Measurements from ENCODE around the gene ADAM12. TPM values are rescaled to one million over a fixed set of nuclear protein-coding genes. Genes with fewer than 3 reads are reported as not detected.

The ADAM12 gene
- total and polyA plus RNA-seq, 2 experiments from 2014 or later, result 0.13 to 0.87 TPM

- no peak for TF ChIP-seq ETS1 (IDR thresholded peaks at IDR 0.05)
- no peak for TF ChIP-seq ZNF114 (CRISPR knock-in tag; IDR thresholded peaks at IDR 0.05)
- no peak for TF ChIP-seq JUNB (IDR thresholded peaks at IDR 0.05; ENCODE audit: unreplicated experiment)
- TF ChIP-seq, protein P1, sequence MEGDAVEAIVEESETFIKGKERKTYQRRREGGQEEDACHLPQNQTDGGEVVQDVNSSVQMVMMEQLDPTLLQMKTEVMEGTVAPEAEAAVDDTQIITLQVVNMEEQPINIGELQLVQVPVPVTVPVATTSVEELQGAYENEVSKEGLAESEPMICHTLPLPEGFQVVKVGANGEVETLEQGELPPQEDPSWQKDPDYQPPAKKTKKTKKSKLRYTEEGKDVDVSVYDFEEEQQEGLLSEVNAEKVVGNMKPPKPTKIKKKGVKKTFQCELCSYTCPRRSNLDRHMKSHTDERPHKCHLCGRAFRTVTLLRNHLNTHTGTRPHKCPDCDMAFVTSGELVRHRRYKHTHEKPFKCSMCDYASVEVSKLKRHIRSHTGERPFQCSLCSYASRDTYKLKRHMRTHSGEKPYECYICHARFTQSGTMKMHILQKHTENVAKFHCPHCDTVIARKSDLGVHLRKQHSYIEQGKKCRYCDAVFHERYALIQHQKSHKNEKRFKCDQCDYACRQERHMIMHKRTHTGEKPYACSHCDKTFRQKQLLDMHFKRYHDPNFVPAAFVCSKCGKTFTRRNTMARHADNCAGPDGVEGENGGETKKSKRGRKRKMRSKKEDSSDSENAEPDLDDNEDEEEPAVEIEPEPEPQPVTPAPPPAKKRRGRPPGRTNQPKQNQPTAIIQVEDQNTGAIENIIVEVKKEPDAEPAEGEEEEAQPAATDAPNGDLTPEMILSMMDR (conservative IDR thresholded peaks at IDR 0.05; ENCODE audit: low read depth in 2 of 2), result no peak
- no peak for TF ChIP-seq EZH2 (IDR thresholded peaks at IDR 0.05; ENCODE audit: low read depth, unreplicated experiment)
- TF ChIP-seq STAT1 (IDR thresholded peaks at IDR 0.05; ENCODE audit: unreplicated experiment), result no peak
- no peak for TF ChIP-seq EZH2phosphoT487 (IDR thresholded peaks at IDR 0.05; ENCODE audit: unreplicated experiment)
Observed at GRCh38 chr10:126321440-126321839, 66.8 kb downstream of the ADAM12 start (continued).

DNA sequence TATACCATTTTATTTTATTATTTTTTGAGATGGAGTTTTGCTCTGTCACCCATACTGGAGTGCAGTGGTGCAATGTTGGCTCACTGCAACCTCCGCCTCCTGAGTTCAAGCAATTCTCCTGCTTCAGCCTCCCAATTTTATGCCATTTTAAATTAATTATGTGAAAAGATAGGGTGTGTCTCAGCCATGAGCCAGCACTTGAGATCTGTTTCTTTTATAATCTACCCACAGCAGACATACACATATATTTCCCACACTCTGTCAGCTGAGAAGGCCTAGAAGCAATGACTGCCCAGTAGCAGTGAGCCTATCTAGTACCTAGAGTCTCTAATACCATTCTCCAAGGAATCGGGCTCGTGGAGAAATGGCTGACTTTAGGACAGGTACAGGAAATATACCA lies 70.5 kb downstream of the ADAM12 start:
- H3K9me3 Mint-ChIP-seq, result no peaks in the 10 kb centered on the region
- H3K36me3 ChIP-seq (ENCODE audit: insufficient read depth), result no peaks in the 10 kb centered on the region
- TF ChIP-seq CREB1 (CRISPR knock-in tag; IDR thresholded peaks at IDR 0.05; ENCODE audit: low read depth) (no peak), REST (IDR thresholded peaks at IDR 0.05; ENCODE audit: unreplicated experiment) (no peak), EZH2phosphoT487 (IDR thresholded peaks at IDR 0.05; ENCODE audit: unreplicated experiment) (no peak), ETS1 (IDR thresholded peaks at IDR 0.05) (no peak)
- TF ChIP-seq, protein P1 (conservative IDR thresholded peaks at IDR 0.05; ENCODE audit: low read depth in 2 of 2), result no peak
- H3K36me3 Mint-ChIP-seq (ENCODE audit: low read depth), result no peaks in the 10 kb centered on the region
- H3K27ac Mint-ChIP-seq, result no peak overlapping the region
- no peak overlapping the region for H3K27ac ChIP-seq (ENCODE audit: low read depth)
- H3K27me3 ChIP-seq (ENCODE audit: insufficient read depth), result no peaks in the 10 kb centered on the region
- H3K4me1 ChIP-seq (ENCODE audit: insufficient read depth), result no peaks in the 10 kb centered on the region
- H3K27me3 Mint-ChIP-seq (ENCODE audit: insufficient read depth, low read depth, poor library complexity), result no peaks in the 10 kb centered on the region
- no peak overlapping the region for H3K4me3 Mint-ChIP-seq
- H2AFZ ChIP-seq, result no peak overlapping the region
- no peak overlapping the region for H3K4me2 ChIP-seq
- no peak for ATAC-seq
- no peaks in the 10 kb centered on the region for H3K4me1 Mint-ChIP-seq
- no peak overlapping the region for H3K4me3 ChIP-seq
- peaks cover 12% of the 10 kb centered on the region; the same call in 1 of the 2 replicates for H3K9me2 ChIP-seq (ENCODE audit: insufficient read depth)
- no peaks in the 10 kb centered on the region for H4K20me1 ChIP-seq (replicated peaks; ENCODE audit: insufficient read depth)
- H3K79me2 ChIP-seq (replicated peaks; ENCODE audit: insufficient read depth), result no peaks in the 10 kb centered on the region
- no peak for DNase-seq (ENCODE audit: low spot score)
- H3F3A ChIP-seq (replicated peaks; ENCODE audit: low read depth), result no peaks in the 10 kb centered on the region
